Fibroblast of villous mesenchyme (primary cell): ENCODE data around the gene UBR3. TPM values are rescaled to one million over a fixed set of nuclear protein-coding genes. Genes with fewer than 3 reads are reported as not detected.

Experiments used
- DNase-seq: peaks from one replicate; pipeline ENCODE4 v3.0.0-alpha.2; 2010; ENCODE audit warnings: low read depth
- H3K4me3 ChIP-seq: 2 replicates; pipeline ENCODE4 v1.5.1; 2011; ENCODE audit warnings: low read depth, mild to moderate bottlenecking, low read length
- total RNA-seq: library from RNA; depleted of rRNA; stranded (reverse); fragments of >200 nt; gene quantifications from 2 replicates; pipeline ENCODE4 v1.2.3, GENCODE V29; 2012
- TF ChIP-seq, protein P1 (sequence below): IDR thresholded peaks from 2 replicates; pipeline ENCODE4 v1.5.1; 2012; ENCODE audit warnings: low read depth, mild to moderate bottlenecking, low read length; ENCODE audit not compliant: insufficient read depth

The UBR3 gene
- total RNA-seq, 1 donor, result 56.1 TPM

GRCh38 chr2:169980643-169981042 lies 153.4 kb downstream of the UBR3 start:
- DNase-seq, result no peak
- TF ChIP-seq, protein P1, sequence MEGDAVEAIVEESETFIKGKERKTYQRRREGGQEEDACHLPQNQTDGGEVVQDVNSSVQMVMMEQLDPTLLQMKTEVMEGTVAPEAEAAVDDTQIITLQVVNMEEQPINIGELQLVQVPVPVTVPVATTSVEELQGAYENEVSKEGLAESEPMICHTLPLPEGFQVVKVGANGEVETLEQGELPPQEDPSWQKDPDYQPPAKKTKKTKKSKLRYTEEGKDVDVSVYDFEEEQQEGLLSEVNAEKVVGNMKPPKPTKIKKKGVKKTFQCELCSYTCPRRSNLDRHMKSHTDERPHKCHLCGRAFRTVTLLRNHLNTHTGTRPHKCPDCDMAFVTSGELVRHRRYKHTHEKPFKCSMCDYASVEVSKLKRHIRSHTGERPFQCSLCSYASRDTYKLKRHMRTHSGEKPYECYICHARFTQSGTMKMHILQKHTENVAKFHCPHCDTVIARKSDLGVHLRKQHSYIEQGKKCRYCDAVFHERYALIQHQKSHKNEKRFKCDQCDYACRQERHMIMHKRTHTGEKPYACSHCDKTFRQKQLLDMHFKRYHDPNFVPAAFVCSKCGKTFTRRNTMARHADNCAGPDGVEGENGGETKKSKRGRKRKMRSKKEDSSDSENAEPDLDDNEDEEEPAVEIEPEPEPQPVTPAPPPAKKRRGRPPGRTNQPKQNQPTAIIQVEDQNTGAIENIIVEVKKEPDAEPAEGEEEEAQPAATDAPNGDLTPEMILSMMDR, result no peak
- no peak overlapping the region for H3K4me3 ChIP-seq

DNA sequence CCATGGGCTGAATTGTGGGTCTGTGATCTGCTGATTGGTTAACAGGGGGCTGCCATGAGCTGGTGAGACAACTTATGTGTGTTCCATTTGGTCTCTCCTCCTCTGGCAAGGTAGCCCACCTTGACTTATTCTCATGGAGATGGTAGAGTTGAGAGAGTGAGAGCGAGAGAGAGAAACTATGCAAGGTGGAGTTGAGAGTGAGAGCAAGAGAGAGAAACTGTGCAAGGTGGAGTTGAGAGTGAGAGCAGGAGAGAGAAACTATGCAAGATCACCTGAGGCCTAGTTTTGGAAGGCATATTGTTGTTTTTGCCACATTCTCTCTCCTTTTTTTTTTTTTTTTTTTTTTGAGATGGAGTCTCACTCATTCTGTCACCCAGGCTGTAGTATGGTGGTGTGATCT lies 155.7 kb downstream of the UBR3 start:
- DNase-seq, result no peak
- TF ChIP-seq, protein P1, result no peak
- H3K4me3 ChIP-seq, result no peak overlapping the region

- no peak for DNase-seq
- H3K4me3 ChIP-seq, result no peak overlapping the region
- TF ChIP-seq, protein P1, result no peak
These were observed 156.3 kb downstream of the UBR3 start for GRCh38 chr2:169983506-169983905.

DNA sequence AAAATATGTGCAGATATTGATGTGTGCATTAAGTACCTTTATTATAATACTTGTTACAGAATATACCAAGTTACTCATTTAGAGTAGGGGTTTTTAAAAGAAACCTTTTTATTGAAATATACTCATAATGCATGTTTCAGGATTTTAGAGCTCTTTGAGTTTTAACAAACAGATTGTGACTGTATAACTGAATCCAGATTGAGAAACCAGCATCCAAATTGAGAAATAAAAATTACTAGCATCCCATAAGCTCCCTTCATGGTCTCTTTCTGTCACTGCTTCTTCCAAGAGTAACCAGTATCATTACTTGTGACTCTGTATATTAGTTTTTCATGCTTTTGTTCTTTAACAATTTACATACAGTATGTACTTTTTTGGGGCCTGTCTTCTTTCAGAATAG lies 156.9 kb downstream of the UBR3 start:
- H3K4me3 ChIP-seq, result no peak overlapping the region
- TF ChIP-seq, protein P1, result no peak
- DNase-seq, result no peak

DNA sequence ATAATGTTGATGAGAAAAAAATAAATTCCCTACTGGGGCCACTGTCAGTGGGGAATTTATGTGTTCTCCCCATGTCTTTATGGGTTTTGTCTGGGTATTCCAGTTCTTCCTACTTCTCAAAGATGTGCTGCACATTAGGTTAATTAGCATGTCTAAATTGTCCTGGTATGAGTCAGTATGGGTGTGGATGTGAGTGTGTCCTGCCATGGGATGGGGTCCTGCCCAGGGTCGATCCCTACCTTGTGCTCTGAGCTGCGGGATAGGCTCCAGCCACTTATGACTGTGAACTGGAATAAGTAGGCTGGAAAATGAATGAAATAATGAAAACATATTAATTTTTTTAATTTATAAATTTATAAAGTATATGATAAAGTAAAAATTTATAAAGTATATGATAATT lies 167.5 kb downstream of the UBR3 start:
- TF ChIP-seq, protein P1, result no peak
- no peak for DNase-seq
- H3K4me3 ChIP-seq, result no peak overlapping the region

- no peak for DNase-seq
- H3K4me3 ChIP-seq, result no peak overlapping the region
- TF ChIP-seq, protein P1, result no peak
These were observed 170.1 kb downstream of the UBR3 start for GRCh38 chr2:169997140-169997887.

DNA sequence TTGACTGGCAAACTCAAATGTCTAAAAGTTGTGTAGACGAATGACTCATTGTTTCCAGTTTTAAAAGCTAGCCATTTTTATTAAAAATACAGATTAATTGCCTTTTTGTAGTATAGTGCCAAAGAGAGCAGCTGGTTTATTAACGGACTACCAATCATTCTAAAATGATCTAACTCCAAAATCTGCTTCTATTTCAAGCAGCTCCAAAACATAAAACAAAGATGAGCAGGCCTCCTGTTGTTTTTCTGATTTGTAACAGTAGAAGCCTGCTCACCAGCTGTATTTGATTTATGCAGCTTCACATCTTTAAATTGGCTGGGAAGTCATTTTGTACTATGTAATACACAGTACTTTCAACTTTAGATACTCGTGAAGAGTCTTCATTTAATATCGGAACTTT lies 171.8 kb downstream of the UBR3 start:
- TF ChIP-seq, protein P1, result no peak
- peak; percentile 25 for DNase-seq

More for the DNA sequence above, 171.8 kb downstream of the UBR3 start:
- no peak overlapping the region for H3K4me3 ChIP-seq
